Mononuclear cell (primary cell): ENCODE results near the gene RETREG1. TPM values are rescaled to one million over a fixed set of nuclear protein-coding genes. Genes with fewer than 3 reads are reported as not detected.
"Not testable (repeated sequence)": the region's sequence is repeated elsewhere in the genome, so short reads cannot be mapped to it uniquely, and the experiment has no call there.

Source experiments
- H3K27me3 ChIP-seq: 2 replicates; pipeline ENCODE4 v1.6.0; 2011; ENCODE audit warnings: low read length, control low read depth; ENCODE audit not compliant: insufficient read depth
- H3K4me1 ChIP-seq: 2 replicates; pipeline ENCODE4 v1.5.1; 2011; ENCODE audit warnings: mild to moderate bottlenecking, low read length, control low read depth; ENCODE audit not compliant: insufficient read depth
- H3K4me3 ChIP-seq: 2 replicates; pipeline ENCODE4 v1.5.1; 2011; ENCODE audit warnings: mild to moderate bottlenecking, low read length, moderate library complexity
- H3K9me3 ChIP-seq: 2 replicates; pipeline ENCODE4 v1.5.1; 2011; ENCODE audit warnings: low read depth, mild to moderate bottlenecking, control low read depth, low read length
- total RNA-seq: library from RNA; depleted of rRNA; stranded (reverse); fragments of >200 nt; gene quantifications from one replicate; pipeline ENCODE4 v1.2.3, GENCODE V29; 2012

RETREG1 gene
- total RNA-seq, 1 donor = 14.7 TPM

DNA sequence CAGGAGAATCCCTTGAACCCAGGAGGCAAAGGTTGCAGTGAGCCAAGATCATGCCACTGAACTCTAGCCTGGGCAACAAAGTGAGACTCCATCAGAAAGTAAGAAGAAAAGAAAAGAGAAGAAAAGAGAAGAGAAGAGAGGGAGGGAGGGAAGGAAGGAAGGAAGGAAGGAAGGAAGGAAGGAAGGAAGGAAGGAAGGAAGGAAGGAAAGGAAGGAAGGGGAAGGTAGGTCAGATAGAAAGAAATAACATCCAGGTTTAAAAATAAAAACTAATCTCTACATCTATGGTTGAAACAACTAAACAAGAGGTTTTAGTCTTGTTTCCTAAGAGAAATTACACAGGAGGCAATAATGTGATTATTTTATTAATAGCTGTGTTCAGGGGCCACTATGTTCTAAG lies 75.2 kb downstream of the RETREG1 start:
- H3K4me1 ChIP-seq, H3K9me3 ChIP-seq, H3K4me3 ChIP-seq, H3K27me3 ChIP-seq: not testable (repeated sequence)

DNA sequence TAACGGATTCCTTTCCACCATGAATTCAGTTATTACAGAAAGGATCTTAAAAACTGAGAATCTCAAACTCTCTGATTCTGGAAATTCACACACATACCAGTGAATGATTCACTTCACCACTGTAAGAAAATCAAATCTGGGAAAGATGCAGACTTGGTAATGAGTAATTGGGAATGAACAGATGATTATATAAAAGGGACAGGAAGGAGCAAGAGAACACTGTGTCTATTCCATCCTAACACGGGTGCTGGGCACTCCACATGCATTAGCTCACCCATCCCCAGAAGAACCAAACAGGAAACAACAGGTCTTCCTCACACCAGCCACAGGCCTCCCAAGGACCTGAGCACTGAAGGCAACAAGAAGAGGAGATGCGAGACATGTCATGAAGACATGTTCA lies 76.4 kb downstream of the RETREG1 start:
- Histone ChIP-seq H3K9me3 (no peaks in the 10 kb centered on the region), H3K27me3 (no peaks in the 10 kb centered on the region), H3K4me1 (no peaks in the 10 kb centered on the region), H3K4me3 (no peak overlapping the region)

DNA sequence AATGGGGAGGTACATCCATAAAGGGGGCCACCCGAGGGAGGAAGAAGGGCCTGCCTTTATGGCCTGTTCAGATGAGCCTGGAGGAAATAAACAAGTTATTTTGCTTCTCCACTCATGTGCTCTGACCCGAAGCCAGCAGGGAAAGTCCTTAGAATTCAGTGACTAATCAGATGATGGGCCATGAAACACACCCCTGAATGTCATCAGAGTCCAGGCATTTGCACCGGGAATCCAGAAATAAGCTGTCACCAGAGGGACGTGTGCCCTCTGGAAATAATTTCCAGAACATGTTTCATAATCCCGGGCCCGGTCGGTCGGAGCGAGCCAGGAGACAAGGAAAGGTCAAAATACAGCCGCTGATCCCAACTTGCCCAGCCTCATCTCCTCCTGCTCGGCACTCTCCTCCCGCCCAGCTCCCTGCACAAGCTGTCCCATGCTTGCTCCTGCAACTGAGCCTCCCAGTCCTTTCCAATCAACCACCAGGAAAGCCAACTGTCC lies 77.6 kb downstream of the RETREG1 start:
- H3K27me3 ChIP-seq = no peaks in the 10 kb centered on the region
- no peak overlapping the region for H3K4me3 ChIP-seq
- no peaks in the 10 kb centered on the region for H3K4me1 ChIP-seq
- H3K9me3 ChIP-seq = no peaks in the 10 kb centered on the region

DNA sequence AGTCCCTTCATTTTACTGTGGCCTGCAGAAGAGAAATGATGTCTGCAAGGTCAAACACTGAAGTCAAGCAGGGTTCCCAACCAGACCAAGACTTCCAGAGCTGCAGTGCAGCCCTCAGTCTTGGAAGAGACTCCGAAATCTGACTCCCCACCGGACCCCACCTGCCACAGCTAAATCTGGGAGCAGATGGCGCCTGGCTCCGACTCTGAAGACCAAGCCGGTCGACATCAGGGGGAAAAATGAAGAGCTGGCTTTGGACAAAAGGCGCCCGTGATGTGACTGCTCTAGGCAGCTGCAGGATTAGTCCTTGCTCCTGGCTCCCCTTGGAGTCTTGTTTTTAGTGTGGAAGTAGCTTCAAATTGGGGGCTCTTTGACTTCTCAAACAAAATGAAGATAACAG lies 78.8 kb downstream of the RETREG1 start:
- H3K4me3 ChIP-seq = no peak overlapping the region
- H3K4me1 ChIP-seq = no peaks in the 10 kb centered on the region
- H3K9me3 ChIP-seq = no peaks in the 10 kb centered on the region
- no peaks in the 10 kb centered on the region for H3K27me3 ChIP-seq

DNA sequence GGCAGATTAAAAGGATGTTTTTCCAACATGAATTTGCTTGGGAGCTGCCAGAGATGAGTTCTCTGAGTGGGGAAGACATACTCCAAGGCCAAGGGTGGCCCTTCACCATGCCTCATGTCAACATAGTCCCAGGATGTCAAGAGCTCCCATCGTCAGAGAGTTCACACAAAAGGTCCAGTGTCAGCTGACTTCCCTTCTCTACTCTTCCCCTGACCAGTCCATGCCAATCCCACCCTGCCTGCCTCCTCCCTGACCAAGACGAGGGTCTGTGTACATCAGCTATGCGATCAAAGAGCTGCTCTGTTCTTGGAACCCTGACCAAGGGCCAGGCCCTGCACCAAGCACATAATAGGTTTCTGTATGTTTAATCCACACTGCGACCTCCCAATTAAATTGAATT lies 80.0 kb downstream of the RETREG1 start:
- no peaks in the 10 kb centered on the region for H3K9me3 ChIP-seq
- no peak overlapping the region for H3K4me3 ChIP-seq
- no peaks in the 10 kb centered on the region for H3K27me3 ChIP-seq
- no peaks in the 10 kb centered on the region for H3K4me1 ChIP-seq

DNA sequence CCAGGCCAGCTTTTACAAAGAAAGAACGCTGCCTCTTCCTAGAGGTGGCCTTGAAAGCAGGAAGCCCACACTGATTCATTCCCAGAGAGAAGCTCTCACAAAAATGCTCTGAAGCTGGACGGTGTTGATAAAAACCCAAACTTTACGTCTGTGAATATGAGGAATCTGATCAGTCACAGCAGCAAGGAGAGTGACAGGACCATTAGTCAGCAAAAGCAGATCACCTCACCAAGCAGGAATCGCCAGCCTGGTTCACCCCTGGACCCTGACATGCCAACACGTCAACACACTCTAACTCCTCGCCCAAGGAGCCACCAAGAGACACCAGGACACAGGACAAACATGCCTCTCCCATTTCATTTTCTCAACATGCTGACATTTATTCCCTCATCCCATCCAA lies 80.6 kb downstream of the RETREG1 start:
- Histone ChIP-seq H3K9me3 (no peaks in the 10 kb centered on the region), H3K4me1 (no peaks in the 10 kb centered on the region), H3K27me3 (no peaks in the 10 kb centered on the region), H3K4me3 (no peak overlapping the region)

DNA sequence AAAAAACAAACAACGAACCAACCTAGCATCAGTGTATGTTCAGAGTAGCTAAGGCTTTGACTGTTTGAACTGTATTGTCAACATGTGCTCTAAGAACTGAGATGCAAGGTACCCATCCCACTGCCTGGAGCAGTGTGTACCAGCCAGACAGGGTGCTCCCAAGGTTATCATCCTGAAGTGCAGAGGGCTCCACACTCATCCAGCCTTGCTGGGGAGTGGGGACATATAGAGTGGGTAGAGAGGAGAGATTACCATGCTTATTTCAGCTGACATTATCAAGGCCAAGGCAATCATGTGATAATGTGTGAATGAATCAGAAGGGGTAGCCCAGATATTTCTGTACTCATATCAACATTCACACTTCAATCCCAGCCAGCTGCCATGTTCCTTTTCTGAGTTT lies 82.5 kb downstream of the RETREG1 start:
- H3K27me3 ChIP-seq = no peaks in the 10 kb centered on the region
- H3K4me3 ChIP-seq = no peak overlapping the region
- no peaks in the 10 kb centered on the region for H3K9me3 ChIP-seq
- no peaks in the 10 kb centered on the region for H3K4me1 ChIP-seq

DNA sequence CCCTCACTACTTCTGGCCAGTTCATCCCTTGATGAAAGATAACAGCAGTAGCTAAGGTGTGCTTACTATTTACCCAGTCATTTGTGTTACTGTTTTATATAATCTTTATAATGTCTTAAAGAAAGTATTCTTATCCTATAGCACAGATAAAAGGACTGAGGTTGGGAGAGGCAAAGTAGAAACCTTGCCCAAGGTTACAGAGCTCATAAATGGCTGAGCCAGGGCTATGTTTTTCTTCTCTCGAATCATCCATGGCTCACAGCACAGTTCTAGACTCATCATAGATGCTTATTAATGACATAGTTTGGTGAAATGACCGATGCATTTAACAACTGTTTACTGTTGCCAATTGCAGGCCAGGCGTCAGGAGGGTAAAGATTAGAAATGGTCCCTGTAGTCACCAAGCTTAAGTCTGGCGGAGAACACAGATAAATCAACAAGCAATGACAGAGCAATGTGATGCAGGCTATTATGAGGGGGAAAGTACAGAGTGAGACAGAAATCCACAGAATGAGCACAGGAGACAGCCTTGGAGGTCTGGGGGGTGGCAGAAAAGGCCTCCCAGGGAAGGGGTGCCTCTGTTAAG lies 85.6 kb downstream of the RETREG1 start:
- Histone ChIP-seq H3K4me1 (no peaks in the 10 kb centered on the region), H3K9me3 (no peaks in the 10 kb centered on the region), H3K27me3 (no peaks in the 10 kb centered on the region), H3K4me3 (no peak overlapping the region)

DNA sequence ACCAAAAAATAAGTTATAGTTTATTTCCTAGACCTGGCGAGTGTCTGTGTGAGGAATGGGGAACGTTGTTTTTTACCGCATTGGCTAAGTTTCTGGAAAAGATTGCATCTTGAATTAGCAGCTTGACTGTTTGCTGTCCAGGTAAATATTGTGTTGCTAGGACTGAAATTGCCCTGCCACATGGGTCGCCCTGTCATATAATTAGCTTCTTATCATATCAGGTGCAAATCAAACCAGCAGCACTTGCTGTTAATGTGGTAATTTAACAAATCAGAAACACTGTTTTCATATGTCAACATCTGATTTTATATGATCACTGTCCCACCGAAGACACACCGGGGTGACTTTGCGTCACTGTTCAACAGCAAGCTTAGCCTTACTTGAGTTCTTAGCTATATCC lies 87.5 kb downstream of the RETREG1 start:
- Histone ChIP-seq H3K4me1 (no peaks in the 10 kb centered on the region), H3K27me3 (no peaks in the 10 kb centered on the region), H3K4me3 (no peak overlapping the region), H3K9me3 (no peaks in the 10 kb centered on the region)

DNA sequence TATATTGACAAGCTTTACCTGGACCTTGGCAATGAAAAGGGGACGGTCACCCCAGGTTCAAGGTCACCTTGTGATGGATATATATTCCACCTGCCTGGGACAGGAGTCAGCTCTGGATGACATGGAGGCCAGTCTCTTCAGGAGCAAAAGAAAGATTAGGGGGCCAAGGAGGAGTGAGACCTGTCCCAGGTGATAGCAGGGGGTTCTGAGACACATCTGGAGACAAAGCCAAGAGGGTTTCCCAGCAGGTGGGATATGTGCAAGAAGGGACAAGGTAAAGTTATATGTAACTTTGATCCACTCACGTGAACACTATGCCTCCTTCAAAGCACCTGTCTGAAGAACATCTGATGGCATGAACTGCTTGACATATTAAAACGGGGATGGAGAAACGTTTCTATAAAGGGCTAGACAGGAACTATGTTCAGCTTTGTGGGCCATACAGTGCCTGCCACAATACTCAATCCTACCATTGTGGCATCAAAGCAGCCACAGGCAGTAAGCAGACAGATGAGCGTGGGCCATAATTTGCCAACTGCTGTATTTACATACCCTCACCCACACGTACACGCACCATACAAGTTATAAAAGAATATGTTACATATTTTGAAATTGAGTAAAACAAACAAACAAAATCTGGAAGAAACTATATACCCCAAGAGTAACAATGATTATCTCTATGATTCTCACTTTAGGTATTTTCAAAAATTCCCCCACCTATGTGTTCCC lies 88.3 kb downstream of the RETREG1 start:
- no peaks in the 10 kb centered on the region for H3K9me3 ChIP-seq
- no peaks in the 10 kb centered on the region for H3K27me3 ChIP-seq
- no peak overlapping the region for H3K4me3 ChIP-seq
- H3K4me1 ChIP-seq = no peaks in the 10 kb centered on the region

DNA sequence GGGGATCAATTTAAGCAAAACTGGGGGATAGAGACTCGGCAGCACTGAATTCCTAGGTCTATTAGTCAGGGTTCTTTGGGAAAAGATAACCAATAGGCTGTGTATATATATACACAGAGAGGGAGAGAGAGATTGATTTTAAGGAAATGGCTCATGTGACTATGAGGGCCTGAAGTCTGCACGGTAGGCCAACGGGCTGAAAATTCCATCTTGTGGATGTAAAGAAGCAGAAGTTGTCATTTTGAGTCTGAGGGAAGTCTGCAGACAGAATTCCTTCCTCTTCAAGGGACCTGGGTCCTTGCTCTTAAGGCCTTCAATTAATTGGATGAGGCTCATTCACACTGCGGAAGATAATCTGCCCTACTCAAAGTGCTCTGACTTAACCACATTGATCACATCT lies 91.1 kb downstream of the RETREG1 start:
- Histone ChIP-seq H3K27me3 (no peaks in the 10 kb centered on the region), H3K4me3 (no peak overlapping the region), H3K9me3 (no peaks in the 10 kb centered on the region), H3K4me1 (no peaks in the 10 kb centered on the region)

DNA sequence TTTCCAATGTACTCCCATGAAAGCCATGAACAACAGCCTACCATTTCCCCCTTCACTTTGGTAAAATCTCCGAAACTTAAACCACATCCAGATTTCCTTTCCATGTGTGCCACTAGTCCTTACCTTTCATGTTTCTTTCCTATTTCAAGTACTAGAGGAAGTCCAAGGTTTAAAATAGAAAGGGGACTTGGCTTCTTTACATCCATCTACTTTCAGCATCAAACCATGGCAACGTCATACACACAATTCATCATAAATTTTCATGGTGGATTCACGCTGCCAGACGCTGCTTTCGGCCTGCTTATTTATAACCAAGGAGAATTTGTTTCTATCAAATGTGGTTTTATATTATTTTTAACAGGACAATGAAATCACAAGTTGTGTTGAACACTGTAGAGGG lies 92.5 kb downstream of the RETREG1 start:
- Histone ChIP-seq H3K9me3 (no peaks in the 10 kb centered on the region), H3K27me3 (no peaks in the 10 kb centered on the region), H3K4me1 (no peaks in the 10 kb centered on the region), H3K4me3 (no peak overlapping the region)

DNA sequence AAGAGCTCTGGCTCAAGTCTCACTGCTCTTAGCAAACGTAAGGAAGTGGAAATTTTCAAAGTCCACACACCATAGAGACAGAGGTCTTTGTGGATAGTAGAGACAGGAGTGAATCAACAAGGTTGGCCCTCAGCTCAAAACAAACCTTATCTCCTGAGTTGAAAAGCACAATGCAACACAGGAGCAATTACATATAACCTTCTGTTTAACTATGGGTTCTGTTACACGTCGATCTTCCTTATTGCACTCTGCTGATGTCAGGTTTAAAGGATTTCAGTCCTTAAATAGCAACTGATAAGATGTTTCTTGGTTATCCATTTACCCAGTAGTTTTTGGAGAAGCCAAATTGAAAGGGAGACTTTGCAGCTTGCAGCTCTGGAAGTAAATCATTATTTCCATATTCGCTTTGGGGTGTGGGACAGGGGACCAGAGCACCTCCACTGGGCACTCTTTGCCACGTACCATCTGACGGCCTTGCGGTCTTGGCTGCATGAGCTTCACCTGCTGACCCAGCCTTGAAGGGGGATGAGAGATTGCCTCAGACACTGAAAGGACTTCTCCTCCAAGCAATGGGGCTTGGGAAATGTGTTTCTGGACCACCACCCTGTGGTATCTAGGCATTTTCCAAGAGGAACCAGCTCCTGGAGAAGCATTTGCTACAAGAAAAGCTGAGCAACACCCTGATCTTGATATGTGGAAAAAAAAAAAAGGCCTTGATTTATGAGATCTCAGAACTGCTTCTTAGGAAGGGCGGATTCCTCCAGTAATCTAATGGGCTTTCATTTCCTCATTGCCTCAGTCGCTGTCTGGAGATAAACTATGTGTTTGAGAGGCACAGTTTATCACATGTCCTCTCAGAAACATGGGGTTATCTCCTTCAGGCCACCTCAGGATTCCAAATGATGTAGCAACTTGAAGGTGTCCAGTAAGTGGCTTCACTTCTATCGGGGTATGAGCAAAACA lies 95.0 kb downstream of the RETREG1 start:
- H3K4me3 ChIP-seq = no peak overlapping the region
- H3K4me1 ChIP-seq = no peaks in the 10 kb centered on the region
- H3K27me3 ChIP-seq = no peaks in the 10 kb centered on the region

DNA sequence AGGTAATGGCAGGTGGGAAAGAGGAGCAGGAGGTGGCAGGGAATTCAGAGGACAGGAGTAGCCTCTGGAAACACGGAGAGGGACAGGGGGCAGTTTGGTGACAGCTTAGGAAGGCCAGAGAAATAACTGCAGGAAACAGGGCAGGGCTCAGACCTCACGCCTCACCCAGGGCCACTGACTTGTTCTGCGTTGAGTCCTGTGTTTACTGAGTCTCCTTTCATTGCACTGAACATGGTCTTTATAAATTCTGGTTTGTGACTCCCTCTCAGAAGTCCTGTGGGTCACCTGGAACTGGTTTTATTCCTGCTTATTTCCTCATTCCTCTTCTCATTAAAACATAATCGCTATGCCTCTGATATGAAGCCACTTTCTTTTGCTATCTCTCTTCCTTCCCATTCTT lies 96.0 kb downstream of the RETREG1 start:
- H3K4me1 ChIP-seq = no peaks in the 10 kb centered on the region
- H3K4me3 ChIP-seq = no peak overlapping the region
- no peaks in the 10 kb centered on the region for H3K9me3 ChIP-seq
- no peaks in the 10 kb centered on the region for H3K27me3 ChIP-seq

More for the DNA sequence above, 95.0 kb downstream of the RETREG1 start:
- no peaks in the 10 kb centered on the region for H3K9me3 ChIP-seq

DNA sequence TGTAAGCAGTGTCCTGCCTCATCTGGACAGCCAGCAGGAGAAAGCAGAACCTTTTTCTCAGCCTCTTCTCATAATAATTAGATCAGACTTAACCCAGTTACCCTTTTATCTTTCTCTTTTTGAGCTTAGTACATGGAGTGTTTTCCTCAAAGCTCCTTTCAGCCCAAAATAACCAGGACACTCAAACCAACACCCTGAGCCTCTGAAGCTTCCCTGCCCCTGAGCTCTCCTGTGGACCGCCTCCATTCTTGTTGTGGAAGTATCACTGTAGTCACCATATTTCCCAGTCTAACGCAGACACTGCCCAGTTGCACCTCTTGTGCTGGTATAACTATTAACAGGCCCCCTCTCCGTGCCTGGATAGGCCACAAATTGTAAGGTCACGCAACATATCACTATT lies 97.4 kb downstream of the RETREG1 start:
- Histone ChIP-seq H3K9me3 (no peaks in the 10 kb centered on the region), H3K27me3 (no peaks in the 10 kb centered on the region), H3K4me3 (no peak overlapping the region), H3K4me1 (no peaks in the 10 kb centered on the region)
